Superior temporal gyrus (tissue), 1 donor: ENCODE data around the gene SPOCK2.
"Not testable (repeated sequence)": the region's sequence is repeated elsewhere in the genome, so short reads cannot be mapped to it uniquely, and the experiment has no call there.

Experiments used
- DNase-seq: peaks from one replicate; pipeline ENCODE4 v3.0.0-alpha.2; 2016; ENCODE audit errors: extremely low spot score

Gene SPOCK2, protein sequence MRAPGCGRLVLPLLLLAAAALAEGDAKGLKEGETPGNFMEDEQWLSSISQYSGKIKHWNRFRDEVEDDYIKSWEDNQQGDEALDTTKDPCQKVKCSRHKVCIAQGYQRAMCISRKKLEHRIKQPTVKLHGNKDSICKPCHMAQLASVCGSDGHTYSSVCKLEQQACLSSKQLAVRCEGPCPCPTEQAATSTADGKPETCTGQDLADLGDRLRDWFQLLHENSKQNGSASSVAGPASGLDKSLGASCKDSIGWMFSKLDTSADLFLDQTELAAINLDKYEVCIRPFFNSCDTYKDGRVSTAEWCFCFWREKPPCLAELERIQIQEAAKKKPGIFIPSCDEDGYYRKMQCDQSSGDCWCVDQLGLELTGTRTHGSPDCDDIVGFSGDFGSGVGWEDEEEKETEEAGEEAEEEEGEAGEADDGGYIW

DNA sequence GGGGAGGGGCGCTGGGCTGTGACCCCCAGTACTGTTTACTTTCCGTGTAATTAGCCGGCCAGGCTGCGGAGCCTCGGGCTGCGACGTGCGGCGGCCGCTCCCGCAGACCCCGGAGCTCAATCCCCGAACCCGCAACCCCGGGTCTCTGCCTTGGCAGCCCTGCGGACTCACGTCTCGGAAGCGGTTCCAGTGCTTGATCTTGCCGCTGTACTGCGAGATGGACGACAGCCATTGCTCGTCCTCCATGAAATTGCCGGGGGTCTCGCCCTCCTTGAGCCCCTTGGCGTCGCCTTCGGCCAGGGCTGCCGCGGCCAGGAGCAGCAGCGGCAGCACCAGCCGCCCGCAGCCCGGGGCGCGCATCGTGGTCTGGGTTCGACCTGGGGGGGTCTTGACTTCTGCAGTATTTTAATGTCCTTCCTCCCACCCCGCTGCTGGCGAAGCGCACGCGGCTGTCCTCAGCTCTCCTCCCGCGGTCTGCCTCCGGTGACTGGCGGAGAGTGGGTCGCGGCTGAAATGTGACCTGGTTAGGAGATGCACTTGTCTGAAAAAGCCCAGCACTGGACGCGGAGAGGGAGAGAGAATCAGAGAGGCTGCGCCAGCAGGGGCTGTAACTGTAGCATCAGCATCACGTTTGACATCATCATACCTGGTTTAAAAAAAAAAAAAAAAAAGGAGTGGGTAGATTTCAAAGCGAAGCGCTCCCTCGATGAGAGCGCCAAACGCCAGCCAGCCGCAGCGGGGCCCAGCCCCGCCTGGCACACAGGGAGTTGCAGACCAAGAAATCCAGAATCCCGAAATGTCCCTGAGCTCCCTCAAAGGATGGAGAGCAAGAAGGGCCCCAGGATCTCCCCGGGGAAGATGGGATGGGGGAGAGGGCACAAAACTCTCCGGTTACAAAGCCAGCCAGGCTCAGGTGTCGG lies at the start of gene SPOCK2:
SPOCK2 (minus strand) TSS at position 583 of the 920 bp plus-strand sequence; CDS start at position 360, 223 bp downstream.
- DNase-seq: peak; percentile 62

DNA sequence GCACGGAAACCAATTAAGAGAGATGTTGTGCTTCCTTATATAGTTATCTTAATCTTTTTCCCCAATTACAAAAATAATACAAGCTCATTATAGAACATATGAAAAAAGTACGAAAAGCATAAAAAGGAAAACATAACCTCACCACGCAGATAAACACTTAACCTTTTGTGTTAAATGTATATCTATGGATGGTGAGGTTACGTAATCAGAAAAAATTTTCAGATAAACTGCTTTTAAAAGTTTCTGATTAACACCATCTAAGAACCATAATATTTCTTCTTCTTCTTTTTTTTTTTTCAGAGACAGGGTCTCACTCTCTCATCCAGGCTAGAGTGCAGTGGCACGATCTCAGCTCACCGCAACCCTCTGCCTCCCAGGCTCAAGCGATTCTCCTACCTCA lies 49.2 kb upstream of the SPOCK2 start:
- no peak for DNase-seq

DNA sequence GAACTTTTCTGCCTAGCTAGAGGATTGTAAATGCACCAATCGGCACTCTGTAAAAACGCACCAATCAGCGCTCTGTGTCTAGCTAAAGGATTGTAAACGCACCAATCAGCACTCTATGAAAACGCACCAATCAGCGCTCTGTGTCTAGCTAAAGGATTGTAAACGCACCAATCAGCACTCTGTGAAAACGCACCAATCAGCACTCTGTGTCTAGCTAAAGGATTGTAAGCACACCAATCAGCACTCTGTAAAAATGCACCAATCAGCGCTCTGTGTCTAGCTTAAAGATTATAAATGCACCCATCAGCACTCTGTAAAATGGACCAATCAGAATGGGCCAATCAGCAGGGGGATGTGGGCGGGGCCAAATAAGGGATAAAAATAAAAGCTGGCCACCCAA lies 47.9 kb upstream of the SPOCK2 start:
- DNase-seq: not testable (repeated sequence)

DNA sequence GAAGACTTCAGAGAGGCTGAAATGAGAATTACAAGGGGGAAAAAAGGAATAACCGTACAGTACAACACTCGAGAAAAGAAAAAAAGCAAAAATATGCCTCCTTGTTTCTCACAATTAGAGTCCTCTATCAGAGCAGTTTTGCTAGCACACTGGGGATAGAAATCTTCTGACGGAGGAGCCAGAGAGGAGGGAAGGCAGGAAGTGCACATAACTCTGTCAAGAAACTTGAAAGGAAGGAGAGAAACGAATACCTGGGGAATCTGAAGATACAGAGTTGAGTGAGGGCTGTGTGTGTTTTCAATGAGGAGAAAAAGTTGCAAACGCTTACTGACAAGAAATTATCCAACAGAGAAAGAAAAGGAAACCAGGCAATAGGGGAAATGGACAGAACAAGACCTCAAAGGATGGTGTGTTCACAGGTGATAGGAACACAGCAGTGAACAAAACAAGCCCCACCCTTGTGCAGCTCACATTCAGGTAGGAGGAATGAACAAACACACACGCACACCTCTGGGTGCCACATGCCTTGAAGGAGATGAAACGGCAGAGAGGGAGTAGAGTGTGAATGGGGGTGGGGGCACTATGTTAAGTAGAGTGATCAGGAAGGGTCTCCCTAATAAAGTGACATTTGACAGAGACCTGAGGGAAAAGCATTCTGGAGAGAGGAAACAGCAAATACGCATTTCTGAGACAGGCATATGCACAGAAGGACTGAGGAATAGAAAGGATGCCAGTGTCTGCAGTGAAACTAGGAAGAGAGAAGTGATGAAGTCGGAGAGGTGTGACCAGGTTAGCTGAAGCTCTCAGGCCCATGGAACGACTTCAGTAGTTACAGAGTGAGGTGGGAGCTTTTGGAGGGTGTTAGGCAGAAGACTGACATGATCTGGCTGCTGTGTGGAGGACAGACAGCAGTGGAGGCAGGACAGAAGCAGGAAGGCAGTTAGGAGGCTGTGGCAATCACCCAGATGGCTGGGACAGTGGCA lies 46.7 kb upstream of the SPOCK2 start:
- DNase-seq: no peak

DNA sequence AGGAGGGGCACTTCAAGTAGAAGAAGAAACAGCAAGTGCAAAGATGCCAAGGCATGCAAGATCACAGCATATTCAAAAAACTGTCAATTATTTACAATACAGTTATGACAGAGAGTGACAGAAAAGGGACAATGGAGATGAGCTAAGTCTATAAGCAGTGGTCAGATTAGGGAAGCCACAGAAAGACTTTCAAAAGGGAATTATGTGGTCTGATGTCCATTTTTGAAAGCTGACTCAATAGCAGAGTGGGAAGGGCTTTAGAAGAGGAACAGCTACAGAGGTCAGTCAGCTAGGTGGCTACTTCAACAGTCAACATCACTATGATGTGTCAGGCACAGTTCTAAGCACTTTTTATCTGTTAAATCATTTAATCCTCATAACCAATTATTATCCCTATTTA lies 45.2 kb upstream of the SPOCK2 start:
- no peak for DNase-seq

DNA sequence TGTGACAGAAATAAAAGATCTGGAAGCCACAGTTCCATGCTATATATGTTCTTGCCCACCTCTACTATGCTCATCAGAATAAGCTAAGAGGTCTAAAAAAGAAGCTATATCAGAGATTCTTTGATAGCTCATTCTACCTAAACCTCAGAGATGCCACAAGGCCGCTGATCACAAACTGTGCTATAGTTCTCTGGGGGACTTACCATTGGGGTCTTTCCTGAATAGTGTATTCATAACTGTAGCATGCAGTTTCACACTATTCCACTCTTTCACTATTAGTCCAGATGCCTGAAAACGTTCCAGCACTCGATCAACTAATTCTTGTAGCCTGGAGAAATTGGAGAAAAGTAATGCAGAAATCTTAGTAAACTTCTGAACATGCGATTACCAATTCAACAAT lies 44.5 kb upstream of the SPOCK2 start:
- no peak for DNase-seq

DNA sequence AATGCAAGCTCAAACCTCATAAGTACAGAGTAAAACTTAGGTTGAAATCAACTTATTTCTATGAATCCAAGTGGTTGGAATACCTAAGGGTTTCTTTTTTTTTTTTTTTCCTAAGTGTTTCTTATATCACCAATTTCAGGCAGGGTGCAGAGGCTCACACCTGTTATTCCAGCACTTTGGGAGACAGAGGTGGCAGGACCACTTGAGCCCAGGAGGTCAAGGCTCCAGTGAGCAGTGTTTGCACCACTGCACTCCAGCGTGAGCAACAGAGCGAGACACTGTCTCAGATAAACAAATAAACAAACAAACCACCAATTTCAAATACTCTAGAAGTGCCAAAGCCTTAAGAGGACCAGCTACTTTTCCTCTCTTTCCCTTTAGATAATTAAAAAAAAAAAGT lies 39.2 kb upstream of the SPOCK2 start:
- no peak for DNase-seq

DNA sequence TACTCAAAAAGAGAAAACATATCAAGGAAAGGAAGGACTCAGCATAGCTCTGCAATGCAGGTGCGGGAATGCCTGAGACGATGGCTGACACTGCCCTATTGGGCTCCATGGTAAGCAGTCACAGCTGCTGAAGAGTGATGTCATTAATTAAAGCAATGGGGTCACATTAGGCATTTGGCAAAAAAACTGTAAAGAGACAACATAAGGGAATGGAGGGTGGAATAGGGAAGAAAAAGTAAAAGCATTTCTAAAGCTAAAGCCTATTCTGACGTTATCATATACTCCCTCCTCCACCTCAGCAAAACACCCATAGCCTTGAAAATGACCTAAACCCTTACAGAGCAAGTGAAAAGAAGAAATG lies 38.5 kb upstream of the SPOCK2 start:
- no peak for DNase-seq

DNA sequence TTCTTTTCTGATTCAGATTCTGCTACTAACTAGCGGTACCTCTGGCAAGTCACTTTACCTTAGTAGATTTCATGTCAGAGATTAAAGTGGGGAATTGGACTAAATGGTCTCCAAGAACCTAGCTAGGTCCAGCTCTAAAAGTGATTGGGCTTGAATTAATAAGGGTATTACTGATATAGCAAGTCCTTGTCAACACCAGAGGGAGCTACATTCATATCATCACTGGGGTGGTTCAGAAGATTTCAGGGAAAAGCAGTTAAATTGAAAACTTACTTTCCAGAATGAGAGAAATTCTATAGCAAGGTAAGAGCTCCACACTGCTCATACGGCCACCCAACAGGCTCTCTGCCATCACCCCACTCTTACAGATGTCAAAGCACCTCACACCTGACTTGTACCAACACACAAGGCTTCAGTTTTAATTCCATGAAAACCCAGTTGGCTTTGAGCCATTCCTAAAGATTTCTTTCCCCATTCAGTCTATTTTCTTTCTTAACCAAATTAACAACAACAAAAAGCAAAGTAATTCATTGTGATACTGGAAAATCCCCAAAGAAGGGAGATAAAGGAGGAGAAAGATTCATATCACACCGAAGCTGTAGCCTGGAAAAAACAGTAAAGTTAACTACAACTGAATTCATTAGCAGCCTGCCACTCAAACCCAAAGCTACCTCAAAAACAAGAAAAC lies 38.0 kb upstream of the SPOCK2 start:
- DNase-seq: peak; percentile 77

DNA sequence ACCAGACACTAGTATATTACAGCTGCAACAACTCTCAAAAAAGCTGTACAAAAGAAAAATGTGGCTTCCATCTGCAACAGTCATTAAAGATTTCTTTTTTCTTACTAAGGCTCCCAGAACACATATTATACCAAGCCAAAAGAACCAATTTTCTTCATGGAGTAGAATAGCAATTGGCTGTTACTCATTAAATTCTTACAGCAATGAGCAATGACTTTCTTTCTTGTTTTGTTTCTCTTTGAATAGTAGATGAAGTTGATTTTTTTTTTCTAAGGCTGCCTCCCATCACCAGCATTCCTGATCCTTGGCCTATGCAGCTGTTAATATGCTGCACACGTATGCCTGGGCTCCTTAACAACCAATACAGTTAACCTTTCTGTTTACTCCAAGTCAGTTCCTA lies 36.6 kb upstream of the SPOCK2 start:
- no peak for DNase-seq

DNA sequence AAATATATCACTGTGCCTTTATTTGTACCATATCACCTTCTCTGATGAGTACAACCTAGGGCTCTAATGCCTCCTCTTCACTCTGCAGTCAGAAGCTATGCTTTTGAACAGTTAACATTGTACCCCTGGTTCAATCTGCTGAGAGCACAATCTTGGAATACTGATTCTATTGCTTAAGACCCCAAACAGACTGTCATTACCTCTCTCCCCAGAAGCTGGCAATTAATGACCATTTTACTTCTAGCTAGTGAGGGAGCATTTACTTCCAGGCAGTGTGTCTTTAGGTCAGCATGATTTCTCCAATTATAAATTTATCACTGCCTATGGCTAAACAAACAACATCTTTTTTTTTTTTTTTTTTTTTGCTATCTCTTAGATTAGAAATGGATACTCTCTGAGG lies 36.0 kb upstream of the SPOCK2 start:
- DNase-seq: no peak

DNA sequence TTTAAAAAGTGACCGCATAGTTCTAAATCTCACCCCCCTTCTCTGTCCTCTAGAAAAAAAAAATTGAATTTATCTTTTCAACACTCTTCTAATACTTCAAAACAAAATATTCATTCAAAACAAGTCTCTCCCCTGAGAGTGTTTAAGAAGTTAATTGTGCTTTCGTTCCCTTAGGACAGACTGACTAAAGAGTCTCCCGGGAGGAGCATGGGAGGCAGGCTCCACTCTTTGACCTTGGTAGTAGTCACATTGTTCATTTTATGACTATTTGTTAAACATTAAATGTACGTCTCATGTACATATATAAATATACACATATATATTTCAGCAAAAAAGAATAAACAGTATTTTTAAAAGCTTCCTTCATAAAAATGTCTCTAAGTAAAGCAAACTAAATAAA lies 35.3 kb upstream of the SPOCK2 start:
- DNase-seq: no peak

DNA sequence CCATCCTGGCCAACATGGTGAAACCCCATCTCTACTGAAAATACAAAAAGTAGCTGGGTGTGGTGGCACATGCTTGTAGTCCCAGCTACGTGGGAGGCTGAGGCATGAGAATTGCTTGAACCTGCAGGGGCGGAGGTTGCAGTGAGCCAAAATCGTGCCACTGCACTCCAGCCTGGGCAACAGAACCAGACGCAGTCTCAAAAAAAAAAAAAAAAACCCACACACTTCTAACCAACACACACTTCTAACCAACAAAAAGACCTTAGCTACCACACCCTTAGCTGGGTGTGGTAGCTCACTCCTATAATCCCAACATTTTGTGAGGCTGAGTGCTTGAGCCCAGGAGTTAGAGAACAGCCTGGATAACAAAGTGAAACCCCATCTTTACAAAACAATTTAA lies 33.9 kb upstream of the SPOCK2 start:
- no peak for DNase-seq

DNA sequence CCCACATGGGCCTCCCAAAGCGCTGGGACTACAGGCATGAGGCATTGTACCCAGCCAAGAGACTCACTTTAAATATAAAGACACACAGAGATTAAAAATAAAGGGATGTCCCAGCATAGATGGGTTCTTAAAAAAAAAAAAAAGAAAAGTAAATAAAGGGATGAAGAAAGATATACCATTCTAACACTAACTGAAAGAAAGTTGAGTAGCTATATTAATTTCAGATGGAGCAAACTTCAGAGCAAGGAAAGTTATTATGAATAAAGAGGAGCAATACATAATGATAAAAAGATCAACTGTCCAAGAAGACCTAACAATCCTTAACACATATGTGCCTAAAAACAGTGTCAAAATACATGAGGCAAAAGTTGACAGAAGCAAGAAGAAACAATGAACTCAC lies 33.0 kb upstream of the SPOCK2 start:
- no peak for DNase-seq

DNA sequence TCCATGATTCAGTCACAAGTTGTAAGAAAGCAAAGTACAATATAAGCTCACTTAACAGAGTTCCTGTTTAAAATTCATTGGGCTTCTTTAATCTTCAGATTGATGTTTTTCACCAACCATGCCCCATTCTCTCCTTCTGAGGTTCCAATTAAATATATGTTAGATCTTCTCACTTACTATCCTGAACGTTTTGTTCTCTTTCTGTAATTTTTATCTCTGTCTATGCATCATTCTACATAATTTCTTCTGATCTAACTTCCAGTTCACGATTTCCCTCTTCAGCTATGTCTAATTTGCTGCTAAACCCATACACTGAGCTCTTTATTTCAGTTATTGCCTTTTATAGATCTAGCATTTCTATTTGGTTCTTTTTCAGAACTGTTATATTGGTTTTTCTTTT lies 28.0 kb upstream of the SPOCK2 start:
- no peak for DNase-seq

DNA sequence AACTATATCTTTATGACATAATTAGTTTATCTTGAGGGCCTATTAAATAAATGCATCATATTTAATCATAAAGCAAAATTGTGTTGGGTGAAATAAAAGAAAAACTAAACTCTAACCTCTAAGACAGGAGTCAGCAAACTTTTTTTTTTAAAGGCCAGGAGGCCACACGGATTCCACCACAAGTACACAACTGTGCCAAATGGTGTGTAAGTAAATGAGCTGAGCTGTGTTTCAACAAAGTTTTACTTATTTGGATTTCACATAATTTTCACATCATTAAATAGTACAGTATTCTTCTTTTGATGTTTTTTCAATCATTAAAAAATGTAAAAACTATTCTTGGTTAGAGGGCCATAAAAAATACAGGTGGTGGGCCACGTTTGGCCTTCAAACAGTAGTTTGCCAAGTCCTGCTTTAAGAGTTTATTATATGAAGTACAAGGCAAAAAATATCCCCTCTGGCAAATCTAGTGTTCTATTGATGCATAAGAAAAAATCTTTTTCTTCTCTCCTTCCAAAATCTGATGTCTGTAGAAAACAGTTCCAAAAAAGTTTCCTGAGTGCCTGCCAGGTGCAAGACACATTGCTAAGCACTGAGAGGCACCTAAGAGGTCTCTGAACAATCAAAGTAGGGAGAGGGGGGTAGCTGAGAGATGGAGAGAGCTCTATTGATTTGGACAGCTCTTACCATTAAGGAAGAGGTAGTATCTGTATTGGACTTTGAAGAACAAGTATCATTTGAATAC lies 26.5 kb upstream of the SPOCK2 start:
- DNase-seq: no peak

DNA sequence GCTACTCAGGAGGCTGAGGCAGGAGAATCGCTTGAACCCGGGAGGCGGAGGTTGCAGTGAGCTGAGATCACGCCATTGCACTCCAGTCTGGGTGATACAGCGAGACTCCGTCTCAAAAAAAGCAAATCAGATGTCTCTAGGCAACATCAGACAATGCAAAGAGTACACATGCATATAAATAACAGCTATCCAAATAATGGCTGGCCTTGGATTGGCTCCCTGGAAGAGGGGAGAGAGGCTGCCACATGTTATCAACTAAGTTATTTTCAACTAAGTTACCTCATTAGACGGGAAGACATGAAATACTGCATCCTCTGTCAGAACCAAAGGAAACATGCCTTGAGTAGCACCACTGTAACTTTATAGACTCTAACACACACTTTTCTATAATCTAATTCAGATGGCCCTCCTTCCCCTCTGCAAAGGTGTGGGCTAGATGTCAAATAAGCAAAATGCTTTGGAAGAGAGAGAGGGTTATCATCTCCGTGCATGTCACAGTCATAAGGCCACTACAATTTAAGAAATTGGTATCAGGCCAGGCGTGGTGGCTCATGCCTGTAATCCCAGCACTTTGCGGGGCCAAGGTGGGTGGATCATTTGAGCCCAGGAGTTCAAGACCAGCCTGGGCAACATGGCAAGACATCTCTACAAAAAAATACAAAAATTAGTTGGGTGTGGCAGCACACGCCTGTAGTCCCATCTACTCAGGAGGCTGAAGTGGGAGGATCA lies 22.5 kb upstream of the SPOCK2 start:
- no peak for DNase-seq

DNA sequence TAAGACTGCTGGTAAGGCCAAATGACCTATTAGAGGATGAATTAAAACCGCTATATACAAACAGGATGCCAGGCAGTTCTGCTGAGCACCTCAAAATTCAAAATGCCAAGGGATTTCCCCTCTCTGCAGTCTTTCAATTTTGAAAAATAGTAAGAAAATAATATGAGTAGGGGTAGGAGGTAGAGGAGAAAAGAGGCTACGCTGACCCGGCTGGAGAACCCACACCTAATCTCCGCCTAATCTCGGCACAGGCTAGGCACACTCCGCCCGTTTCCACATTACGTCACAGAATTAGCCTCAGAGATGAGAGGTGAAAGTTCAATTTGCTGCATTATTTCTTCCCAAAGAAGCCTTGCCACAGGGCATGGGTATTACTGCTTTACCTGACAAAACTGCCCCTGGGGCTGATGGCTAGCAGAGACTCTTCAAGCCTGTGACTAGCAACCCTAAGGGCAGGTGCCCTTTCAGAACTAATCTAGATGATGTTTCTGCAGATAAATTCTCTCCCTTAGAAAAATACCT lies 21.3 kb upstream of the SPOCK2 start:
- no peak for DNase-seq

DNA sequence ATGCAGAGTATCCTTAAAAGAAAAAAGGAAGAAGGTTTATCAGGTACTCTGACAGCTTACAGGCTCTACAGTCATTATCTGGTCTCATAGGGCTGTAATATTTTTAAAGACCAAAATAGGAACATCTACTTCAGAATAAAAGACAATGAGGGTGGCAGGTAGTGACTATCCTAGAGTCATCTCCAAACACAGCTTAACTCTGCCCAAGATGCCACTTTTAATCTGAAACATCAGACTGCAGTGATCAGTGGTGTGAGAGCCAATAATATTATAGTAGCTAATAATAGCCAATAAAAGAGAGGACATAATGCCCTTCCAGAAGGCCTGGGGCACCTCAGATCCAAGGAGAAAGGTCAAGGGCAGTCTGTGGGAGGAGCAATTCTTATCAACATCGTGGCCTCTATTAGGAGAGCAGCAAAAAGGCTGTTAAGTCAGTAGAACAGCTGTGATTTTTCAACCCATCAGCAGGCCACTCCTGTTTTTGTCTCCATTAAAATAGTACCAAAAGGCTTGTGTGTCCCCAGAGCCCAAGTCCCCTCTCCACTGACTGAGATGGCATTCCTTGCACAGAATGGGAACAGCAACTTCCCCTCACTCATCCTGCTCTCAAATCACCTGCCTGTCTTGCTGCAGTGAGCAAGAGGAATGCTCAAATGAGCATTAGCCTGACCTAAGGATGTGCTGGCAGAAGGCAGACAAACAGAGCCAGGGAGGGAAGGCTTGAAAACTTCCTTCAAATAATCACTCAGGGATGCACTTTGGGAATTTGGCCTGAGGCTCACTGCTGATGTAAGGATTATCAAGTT lies 20.7 kb upstream of the SPOCK2 start:
- DNase-seq: no peak
